Measurements from ENCODE around the gene CCDC124. TPM values are rescaled to one million over a fixed set of nuclear protein-coding genes. Genes with fewer than 3 reads are reported as not detected.

CCDC124 gene
- total and polyA plus RNA-seq, 10 of the 15 experiments (the other 5 are each of a cell fraction or from before 2014, with no cell fraction given): 3.7 to 184 (median 51.8) TPM

GRCh38 chr19:17954401-17954800 is 21.6 kb downstream of the CCDC124 start (continued):
- TF ChIP-seq, protein P1, sequence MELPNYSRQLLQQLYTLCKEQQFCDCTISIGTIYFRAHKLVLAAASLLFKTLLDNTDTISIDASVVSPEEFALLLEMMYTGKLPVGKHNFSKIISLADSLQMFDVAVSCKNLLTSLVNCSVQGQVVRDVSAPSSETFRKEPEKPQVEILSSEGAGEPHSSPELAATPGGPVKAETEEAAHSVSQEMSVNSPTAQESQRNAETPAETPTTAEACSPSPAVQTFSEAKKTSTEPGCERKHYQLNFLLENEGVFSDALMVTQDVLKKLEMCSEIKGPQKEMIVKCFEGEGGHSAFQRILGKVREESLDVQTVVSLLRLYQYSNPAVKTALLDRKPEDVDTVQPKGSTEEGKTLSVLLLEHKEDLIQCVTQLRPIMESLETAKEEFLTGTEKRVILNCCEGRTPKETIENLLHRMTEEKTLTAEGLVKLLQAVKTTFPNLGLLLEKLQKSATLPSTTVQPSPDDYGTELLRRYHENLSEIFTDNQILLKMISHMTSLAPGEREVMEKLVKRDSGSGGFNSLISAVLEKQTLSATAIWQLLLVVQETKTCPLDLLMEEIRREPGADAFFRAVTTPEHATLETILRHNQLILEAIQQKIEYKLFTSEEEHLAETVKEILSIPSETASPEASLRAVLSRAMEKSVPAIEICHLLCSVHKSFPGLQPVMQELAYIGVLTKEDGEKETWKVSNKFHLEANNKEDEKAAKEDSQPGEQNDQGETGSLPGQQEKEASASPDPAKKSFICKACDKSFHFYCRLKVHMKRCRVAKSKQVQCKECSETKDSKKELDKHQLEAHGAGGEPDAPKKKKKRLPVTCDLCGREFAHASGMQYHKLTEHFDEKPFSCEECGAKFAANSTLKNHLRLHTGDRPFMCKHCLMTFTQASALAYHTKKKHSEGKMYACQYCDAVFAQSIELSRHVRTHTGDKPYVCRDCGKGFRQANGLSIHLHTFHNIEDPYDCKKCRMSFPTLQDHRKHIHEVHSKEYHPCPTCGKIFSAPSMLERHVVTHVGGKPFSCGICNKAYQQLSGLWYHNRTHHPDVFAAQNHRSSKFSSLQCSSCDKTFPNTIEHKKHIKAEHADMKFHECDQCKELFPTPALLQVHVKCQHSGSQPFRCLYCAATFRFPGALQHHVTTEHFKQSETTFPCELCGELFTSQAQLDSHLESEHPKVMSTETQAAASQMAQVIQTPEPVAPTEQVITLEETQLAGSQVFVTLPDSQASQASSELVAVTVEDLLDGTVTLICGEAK (IDR thresholded peaks at IDR 0.05; ENCODE audit: borderline replicate concordance): no peak
- TF ChIP-seq KDM1A (IDR thresholded peaks at IDR 0.05; ENCODE audit: borderline replicate concordance): no peak

DNA sequence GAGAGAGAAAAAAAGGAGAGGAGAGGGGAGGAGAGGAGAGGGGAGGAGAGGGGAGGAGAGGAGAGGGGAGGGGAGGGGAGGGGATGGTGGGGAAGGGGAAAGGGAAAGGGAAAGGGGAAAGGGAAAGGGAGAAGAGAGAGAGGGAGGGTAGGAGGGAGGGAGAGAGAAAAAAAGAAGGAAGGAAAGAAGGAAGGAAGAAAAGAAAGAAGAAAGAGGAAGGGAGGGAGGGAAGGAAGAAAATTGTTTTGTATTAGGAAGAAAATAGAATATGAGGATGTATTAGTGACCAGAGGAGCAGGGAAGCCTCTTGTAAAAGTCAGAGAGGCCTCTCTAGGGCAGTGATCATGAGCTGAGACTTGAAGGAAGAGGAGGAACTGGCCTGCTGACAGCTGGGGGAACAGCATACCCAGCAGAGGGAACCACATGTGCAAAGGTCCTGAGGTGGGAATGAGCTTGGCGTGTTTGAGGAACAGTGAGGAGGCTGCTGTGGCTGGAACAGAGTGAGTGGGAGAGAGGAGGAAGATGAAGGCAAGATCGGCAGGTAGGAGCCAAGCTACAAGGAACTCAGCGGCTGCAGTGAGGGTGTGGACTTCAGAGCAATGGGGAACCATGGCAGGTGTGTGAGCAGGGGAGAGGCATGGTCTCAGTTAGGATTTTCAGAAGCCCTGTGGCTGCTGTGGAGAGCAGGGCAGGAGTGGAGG is 24.5 kb downstream of the CCDC124 start:
- POLR2A ChIA-PET: no interaction called here
- CTCF ChIA-PET: interaction anchor here (1.0 kb wide), 2 partner anchors 9 to 19 kb away, joined by 3 to 4 read pairs; partner anchors contain the start of gene KCNN1
- no peak for FAIRE-seq

More for the DNA sequence above, 24.5 kb downstream of the CCDC124 start:
- intact Hi-C loops (cut with micrococcal nuclease; ENCODE audit: unreplicated experiment): no loop called here
- TF ChIP-seq CHD4 (IDR thresholded peaks at IDR 0.05) (no peak), CBX3 (IDR thresholded peaks at IDR 0.05; ENCODE audit: borderline replicate concordance, low read depth) (no peak), NRF1 (conservative IDR thresholded peaks at IDR 0.05; ENCODE audit: low read depth, low read length) (no peak), FOXM1 (IDR thresholded peaks at IDR 0.05; ENCODE audit: low read depth, low read length) (no peak), RAD51 (IDR thresholded peaks at IDR 0.05) (no peak), CREB1 (IDR thresholded peaks at IDR 0.05; ENCODE audit: low read depth) (no peak), SRF (IDR thresholded peaks at IDR 0.05; ENCODE audit: low read depth in 2 of 2, low read length in 2 of 2) (no peak)
- TF ChIP-seq, protein P2, sequence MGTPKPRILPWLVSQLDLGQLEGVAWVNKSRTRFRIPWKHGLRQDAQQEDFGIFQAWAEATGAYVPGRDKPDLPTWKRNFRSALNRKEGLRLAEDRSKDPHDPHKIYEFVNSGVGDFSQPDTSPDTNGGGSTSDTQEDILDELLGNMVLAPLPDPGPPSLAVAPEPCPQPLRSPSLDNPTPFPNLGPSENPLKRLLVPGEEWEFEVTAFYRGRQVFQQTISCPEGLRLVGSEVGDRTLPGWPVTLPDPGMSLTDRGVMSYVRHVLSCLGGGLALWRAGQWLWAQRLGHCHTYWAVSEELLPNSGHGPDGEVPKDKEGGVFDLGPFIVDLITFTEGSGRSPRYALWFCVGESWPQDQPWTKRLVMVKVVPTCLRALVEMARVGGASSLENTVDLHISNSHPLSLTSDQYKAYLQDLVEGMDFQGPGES (IDR thresholded peaks at IDR 0.05): no peak
- TF ChIP-seq, protein P3, sequence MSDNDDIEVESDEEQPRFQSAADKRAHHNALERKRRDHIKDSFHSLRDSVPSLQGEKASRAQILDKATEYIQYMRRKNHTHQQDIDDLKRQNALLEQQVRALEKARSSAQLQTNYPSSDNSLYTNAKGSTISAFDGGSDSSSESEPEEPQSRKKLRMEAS (IDR thresholded peaks at IDR 0.05; ENCODE audit: low read depth, low read length): no peak
- DNase-seq (ENCODE audit: low read depth, low spot score) (no peak), ATAC-seq (no peak)
- Histone ChIP-seq H3K9ac (ENCODE audit: control insufficient read depth, insufficient read depth, low read length) (no peak overlapping the region), H3K79me2 (ENCODE audit: control insufficient read depth, insufficient read depth, low read length) (no peaks in the 10 kb centered on the region), H3K4me2 (ENCODE audit: control insufficient read depth, insufficient read depth) (no peak overlapping the region), H3K36me3 (ENCODE audit: control insufficient read depth in 2 of 2, insufficient read depth in 2 of 2, low read length in 1 of 2) (no peaks in the 10 kb centered on the region), H3K9me3 (replicated peaks; ENCODE audit: control insufficient read depth, insufficient read depth, low read length) (no peaks in the 10 kb centered on the region), H3K27me3 (replicated peaks in 1 of 2; ENCODE audit: control insufficient read depth in 2 of 2, insufficient read depth in 2 of 2, low read length in 1 of 2) (peaks cover 8 to 10% of the 10 kb centered on the region in 2 experiments), H3K4me1 (ENCODE audit: control insufficient read depth, insufficient read depth, low read length) (peaks cover 7% of the 10 kb centered on the region), H4K20me1 (ENCODE audit: control insufficient read depth, insufficient read depth) (no peaks in the 10 kb centered on the region), H2AFZ (ENCODE audit: control insufficient read depth, low read depth, low read length) (no peak overlapping the region), H3K4me3 (no peak overlapping the region), H3K27ac (ENCODE audit: control insufficient read depth, insufficient read depth) (no peak overlapping the region)
- BruUV-seq (replicated peaks): no TSS peak
- ChIA-PET SMC1A (ENCODE audit: uncharacterized antibody, unreplicated experiment) (no interaction called here), RAD21 (ENCODE audit: unreplicated experiment) (interaction anchor here (0.6 kb wide), 1 partner anchor 87 kb away, joined by 3 read pairs; no protein-coding TSS in a partner anchor)
- in situ Hi-C loops (cut with MboI): no loop called here
- 56% methylated on average over 3 of the region's 3 CpGs for WGBS (ENCODE audit: insufficient coverage, insufficient replicate concordance, low lambda C conversion rate, missing lambda C conversion rate)
